Cerebellar nuclear complex (tissue), 1 donor: ENCODE measurements around the gene COG7.
A peak's percentile ranks its signal among the peaks of the same experiment; 100 is the strongest.
"Not testable (repeated sequence)": the region's sequence is repeated elsewhere in the genome, so short reads cannot be mapped to it uniquely, and the experiment has no call there.

Source experiments
- DNase-seq, 2 experiments: peaks; one replicate each; lab custom pipeline; 2025; lab: John Stamatoyannopoulos, UW

COG7 gene

GRCh38 chr16:23385441-23385840 lies 67.5 kb downstream of the COG7 start:
- DNase-seq, result no peak

- peak; percentile 65 to 67 for DNase-seq
Measured at GRCh38 chr16:23384878-23385277, 68.1 kb downstream of the COG7 start.

GRCh38 chr16:23383881-23384280 lies 69.1 kb downstream of the COG7 start:
- no peak for DNase-seq

DNA sequence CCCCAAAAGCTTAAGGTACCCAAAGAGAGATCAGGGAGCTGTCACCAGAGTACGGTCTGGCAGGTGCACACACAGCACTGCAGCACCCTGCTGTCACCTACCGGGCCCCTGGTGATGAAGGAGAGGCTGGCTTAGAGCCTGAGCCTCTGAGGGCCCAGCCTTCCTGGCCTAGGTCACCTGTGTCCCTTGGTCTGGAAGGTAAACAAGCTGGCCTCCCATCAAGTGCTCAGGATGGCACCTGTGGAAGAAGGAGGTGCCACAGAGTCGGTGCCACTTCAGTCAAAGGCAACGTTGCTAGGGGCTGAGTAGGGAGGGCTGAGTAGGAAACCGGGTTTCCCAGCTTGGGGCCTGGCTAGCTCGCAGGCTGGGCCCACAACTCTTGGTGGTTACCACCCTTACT lies 70.7 kb downstream of the COG7 start:
- no peak for DNase-seq

DNA sequence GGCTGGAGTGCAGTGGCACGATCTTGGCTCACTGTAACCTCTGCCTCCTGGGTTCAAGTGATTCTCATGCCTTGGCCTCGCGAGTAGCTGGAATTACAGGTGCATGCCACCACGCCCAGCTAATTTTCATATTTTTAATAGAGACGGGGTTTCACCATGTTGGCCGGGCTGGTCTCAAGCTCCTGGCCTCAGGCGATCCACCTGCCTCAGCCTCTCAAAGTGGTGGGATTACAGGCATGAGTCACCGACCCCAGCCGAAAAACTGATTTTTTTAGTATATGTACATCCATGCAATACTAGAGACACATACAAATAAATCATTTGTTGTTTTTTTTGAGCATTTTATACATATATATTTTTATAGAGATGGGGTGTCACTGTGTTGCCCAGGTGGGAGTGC lies 71.3 kb downstream of the COG7 start:
- DNase-seq, result not testable (repeated sequence)

GRCh38 chr16:23380501-23380951 lies 72.5 kb downstream of the COG7 start:
- no peak for DNase-seq

DNA sequence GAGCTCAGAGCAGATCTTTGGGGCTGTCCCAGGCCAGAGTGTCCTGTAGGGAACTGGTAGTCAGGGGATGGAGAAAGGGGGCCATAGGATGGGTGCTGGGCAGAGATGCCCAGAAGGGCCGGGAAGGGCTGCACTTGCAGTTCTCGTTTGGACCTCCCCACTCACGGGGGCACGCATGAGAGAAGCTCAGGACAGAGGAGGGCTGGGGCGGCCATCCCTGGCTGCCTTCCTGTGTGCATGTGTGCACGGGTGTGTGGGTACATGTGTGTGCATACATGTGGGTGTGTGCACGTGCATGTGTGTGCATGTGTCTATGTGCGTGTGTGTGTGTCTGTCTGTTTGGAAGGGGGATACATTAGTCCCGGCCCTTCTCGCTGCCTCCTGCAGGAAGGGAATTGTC lies 73.3 kb downstream of the COG7 start:
- no peak for DNase-seq

- no peak for DNase-seq
Measured at GRCh38 chr16:23378921-23379320, 74.1 kb downstream of the COG7 start.

GRCh38 chr16:23378256-23378655 lies 74.7 kb downstream of the COG7 start:
- no peak for DNase-seq

DNA sequence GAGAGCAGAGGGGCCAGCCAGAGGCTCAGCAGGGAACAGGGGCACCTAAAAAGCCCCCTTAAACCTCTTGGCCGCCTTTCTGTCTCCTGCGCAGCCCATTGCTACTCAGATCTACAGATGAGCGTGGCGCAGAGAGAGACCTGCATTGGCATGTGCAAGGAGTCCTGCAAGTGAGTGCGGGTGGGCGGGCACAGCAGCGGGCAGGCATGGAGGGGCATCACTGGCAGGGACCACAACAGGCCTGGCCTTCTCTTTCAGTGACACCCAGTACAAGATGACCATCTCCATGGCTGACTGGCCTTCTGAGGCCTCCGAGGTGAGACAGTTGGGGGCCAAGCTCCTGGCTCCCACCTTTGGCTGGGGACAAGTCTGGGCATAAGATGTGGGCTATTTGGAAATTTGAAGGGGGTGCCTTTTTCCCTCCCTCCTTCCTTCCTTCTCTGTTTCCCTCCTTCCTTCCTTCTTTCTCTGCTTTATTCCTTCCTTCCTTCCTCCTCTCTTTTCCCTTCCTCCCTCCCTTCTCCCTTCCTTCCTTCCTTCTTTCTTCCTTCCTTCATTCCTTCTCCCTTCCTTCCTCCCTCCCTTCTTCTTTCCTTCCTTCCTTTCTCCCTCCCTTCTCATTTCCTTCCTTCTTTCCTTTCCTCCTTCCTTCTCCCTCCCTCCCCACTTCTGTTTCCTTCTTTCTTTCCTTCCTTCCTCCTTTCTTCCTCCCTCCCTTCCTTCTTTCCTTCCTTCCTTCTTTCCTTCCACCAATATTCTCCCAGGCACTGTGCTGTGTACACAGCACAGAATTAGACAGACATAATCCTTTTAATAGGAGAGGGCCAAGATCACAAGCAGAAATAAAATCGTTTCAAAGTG lies 75.7 kb downstream of the COG7 start:
- no peak for DNase-seq

DNA sequence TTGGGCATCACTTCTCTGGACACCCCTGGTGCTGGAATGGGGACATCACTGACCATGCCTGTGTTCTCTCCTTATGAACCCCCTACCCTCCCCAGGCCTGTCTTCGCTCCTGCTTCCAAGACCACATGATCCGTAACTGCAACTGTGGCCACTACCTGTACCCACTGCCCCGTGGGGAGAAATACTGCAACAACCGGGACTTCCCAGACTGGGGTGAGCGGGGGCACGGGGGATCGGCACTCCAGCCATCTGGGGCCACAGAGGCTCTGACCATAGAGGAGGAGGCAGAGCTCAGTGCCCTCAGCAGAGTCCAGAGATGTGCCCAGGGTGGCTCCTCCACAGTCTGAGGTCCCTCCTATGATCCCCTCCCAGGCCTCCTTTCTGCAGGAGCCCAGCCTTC lies 77.3 kb downstream of the COG7 start:
- no peak for DNase-seq

- no peak for DNase-seq
Measured at GRCh38 chr16:23374721-23375510, 78.1 kb downstream of the COG7 start.

DNA sequence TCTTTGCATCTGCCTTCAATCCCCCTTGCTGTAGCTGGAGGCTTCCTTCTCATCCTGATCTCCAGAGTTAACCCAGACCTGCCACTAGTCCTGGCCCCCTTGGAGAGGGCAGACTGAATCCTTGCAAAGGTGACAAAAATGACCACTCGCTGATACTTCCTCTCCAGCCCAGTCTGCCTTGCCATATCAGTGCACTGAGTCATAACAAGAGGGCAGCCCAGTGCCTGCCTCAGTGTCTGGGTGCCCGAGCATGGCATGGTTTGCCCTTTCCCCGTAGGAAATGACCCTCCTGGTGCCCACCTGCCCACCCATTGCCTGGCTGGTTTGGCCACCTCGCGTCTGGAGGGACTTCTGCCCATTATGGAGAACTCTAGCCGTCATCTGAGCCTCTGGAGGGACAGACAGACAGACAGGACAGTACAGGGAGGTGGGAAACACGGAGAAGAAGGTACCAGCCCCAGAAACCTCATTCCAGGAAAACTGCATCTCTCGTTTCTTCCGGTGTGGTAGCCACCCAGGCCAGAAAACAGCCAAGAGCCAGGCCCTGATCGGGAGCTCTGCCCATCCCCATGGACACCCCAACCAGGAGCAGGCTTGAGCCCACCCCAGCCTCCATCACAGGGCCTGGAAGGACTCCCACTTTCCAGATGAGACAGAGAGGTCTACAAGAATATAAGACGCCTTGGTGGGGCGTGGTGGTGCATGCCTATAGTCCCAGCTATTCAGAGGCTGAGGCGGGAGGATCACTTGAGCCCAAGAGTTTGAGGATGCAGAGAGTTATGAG lies 79.4 kb downstream of the COG7 start:
- DNase-seq, result no peak

GRCh38 chr16:23371368-23371767 lies 81.6 kb downstream of the COG7 start:
- no peak for DNase-seq

GRCh38 chr16:23369416-23369815 lies 83.6 kb downstream of the COG7 start:
- no peak for DNase-seq

DNA sequence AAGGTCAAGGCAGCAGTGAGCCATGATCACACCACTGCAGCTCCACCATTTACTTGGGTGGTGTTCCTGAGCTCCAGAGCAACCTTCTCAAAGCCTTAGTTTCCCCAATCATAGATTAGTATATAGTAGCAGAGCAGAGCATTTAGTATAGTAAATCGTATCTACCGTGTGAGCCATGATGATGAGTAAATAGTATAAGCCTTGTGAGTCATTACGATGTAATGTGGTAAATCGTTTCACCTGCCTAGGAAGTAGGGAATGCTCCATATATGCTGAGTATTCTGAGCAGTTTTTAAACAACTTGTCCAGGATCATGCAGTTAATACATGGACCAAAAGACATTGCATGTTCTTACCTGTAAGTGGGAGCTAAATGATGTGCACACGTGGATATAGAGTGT lies 84.5 kb downstream of the COG7 start:
- DNase-seq, result no peak

- DNase-seq, result no peak
Measured at GRCh38 chr16:23367988-23368387, 85.0 kb downstream of the COG7 start.

DNA sequence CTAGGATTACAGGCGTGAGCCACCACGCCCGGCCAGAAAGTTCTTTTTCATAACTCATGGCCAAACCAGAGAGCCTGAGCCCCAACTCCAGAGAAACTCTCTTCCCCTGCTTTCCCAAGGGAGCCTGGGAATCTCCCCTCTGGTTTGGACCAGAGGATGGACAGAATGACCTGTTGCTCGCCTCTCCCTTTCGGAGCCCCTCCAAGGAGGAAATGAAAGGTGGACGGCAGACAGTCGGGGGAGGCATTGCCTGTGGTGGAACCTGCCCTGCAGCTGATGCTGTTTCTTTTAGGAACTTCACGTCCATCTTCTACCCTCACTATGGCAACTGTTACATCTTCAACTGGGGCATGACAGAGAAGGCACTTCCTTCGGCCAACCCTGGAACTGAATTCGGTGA lies 85.4 kb downstream of the COG7 start:
- no peak for DNase-seq

- DNase-seq, result not testable (repeated sequence)
Measured at GRCh38 chr16:23366341-23366740, 86.6 kb downstream of the COG7 start.

- no peak for DNase-seq
Measured at GRCh38 chr16:23365602-23366240, 87.3 kb downstream of the COG7 start.

DNA sequence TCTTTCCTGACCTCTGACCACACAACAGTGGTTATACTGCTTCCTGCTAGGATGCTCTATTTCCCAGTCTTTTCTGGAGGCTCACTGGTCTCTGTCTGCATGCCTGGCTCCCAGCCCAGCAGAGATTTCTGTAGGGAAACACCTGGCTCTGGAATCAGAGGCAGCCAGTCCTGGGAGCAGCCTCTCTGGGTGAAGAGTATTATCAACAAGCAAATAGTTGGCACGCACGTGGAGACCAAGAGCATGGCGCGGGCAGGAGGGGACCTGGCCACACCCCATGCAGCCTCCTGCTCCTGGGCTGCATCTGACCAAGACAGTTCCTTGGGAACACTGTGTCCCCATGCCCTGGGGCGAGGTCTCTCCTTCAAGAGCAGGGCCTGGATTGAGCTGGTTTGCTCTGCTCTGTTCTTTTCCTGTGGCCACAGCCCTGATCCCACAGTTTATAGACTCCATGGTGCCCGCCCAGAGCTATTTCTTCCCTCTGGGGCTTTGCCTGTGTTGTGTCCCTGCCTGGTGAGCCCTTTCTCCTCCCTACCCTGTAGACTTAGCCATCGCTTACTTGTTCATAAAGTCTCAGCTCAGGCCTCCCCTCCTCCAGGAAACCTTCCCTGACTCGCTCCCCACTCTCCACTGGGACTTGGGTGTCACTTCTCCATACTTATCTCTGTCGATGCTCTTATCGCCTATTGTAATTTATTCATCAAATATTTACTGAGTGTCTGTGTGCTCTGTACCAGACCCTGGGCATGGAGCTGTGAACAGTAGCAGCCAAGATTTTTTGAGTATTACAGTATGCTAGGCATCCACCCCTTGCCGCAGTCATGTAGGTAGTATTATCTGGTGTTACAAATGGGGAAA lies 90.3 kb downstream of the COG7 start:
- DNase-seq, result no peak
